ENCODE results near the gene SETD6.

DNA sequence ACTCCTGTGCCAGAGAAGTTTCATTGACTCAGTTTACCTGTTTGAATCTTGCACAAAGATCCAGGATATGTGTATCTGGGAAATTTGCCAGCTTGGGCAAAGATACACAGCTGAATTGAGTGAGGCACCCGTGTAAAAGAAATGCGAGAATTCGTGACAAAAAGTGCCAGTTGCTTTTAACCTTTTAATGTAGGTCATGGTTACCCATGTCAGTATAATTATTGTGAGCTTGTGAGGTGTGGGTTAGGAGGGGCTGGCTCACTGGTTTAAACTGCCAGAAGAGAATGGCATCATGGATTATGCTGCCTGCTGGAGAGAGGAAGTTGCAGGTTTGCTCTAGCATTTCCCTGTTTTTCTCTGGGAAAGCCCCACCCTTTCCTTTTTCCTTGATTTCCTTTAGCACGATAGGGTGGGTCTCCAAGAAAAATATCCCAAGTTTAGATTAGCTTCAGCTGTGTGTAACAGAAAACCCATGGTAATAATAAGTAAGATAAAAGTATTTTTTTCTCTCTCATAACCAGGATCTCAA lies 40.2 kb upstream of the SETD6 start:
- no peak for TF ChIP-seq CCAR2 (optimal IDR thresholded peaks at IDR 0.05; ENCODE audit: low read depth, low read length)
- TF ChIP-seq ZFX (CRISPR knock-in tag; IDR thresholded peaks at IDR 0.05; ENCODE audit: low read depth): no peak
- TF ChIP-seq, protein P1, sequence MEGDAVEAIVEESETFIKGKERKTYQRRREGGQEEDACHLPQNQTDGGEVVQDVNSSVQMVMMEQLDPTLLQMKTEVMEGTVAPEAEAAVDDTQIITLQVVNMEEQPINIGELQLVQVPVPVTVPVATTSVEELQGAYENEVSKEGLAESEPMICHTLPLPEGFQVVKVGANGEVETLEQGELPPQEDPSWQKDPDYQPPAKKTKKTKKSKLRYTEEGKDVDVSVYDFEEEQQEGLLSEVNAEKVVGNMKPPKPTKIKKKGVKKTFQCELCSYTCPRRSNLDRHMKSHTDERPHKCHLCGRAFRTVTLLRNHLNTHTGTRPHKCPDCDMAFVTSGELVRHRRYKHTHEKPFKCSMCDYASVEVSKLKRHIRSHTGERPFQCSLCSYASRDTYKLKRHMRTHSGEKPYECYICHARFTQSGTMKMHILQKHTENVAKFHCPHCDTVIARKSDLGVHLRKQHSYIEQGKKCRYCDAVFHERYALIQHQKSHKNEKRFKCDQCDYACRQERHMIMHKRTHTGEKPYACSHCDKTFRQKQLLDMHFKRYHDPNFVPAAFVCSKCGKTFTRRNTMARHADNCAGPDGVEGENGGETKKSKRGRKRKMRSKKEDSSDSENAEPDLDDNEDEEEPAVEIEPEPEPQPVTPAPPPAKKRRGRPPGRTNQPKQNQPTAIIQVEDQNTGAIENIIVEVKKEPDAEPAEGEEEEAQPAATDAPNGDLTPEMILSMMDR (CRISPR knock-in tag; IDR thresholded peaks at IDR 0.05): no peak
- no peak for TF ChIP-seq ZNF552 (CRISPR knock-in tag; IDR thresholded peaks at IDR 0.05; ENCODE audit: borderline replicate concordance)

All from HepG2 (cell line).